GM18873 (cell line): ENCODE measurements around the gene OLIG1.

ENCODE experiments used
- ATAC-seq: cut with Tn5 transposase; IDR thresholded peaks from one replicate; pipeline ENCODE4 v1.9.1; 2021; ENCODE audit warnings: mild to moderate bottlenecking, moderate library complexity, moderate number of reproducible peaks; ENCODE audit not compliant: unreplicated experiment, low FRiP score

The OLIG1 gene

GRCh38 chr21:33069994-33070743 lies at the start of gene OLIG1:
Gene OLIG1 (plus strand): TSS chr21:33070141. CDS start chr21:33070247, 106 bp downstream.
- ATAC-seq: no peak

- no peak for ATAC-seq
Observed at GRCh38 chr21:33020558-33021100, 49.3 kb upstream of the OLIG1 start.

GRCh38 chr21:33021150-33021549 lies 48.8 kb upstream of the OLIG1 start:
- ATAC-seq: no peak

- ATAC-seq: no peak
Observed at GRCh38 chr21:33021667-33022066, 48.3 kb upstream of the OLIG1 start.

GRCh38 chr21:33022489-33022827 lies 47.5 kb upstream of the OLIG1 start:
- ATAC-seq: no peak

GRCh38 chr21:33022828-33023573 lies 46.9 kb upstream of the OLIG1 start:
- ATAC-seq: no peak

- no peak for ATAC-seq
Observed at GRCh38 chr21:33023574-33024200, 46.3 kb upstream of the OLIG1 start.

- no peak for ATAC-seq
Observed at GRCh38 chr21:33024201-33025103, 45.5 kb upstream of the OLIG1 start.

- ATAC-seq: no peak
Observed at GRCh38 chr21:33025106-33025488, 44.8 kb upstream of the OLIG1 start.

- no peak for ATAC-seq
Observed at GRCh38 chr21:33025489-33026442, 44.2 kb upstream of the OLIG1 start, which contains the start of gene OLIG2. Gene OLIG2 (plus strand): TSS chr21:33025935. CDS start chr21:33026863, 928 bp downstream.

- ATAC-seq: no peak
Observed at GRCh38 chr21:33026443-33026858, 43.5 kb upstream of the OLIG1 start.

- ATAC-seq: no peak
Observed at GRCh38 chr21:33026878-33027400, 43.0 kb upstream of the OLIG1 start.

GRCh38 chr21:33027401-33028286 lies 42.3 kb upstream of the OLIG1 start:
- ATAC-seq: no peak

- no peak for ATAC-seq
Observed at GRCh38 chr21:33028287-33028670, 41.7 kb upstream of the OLIG1 start.

GRCh38 chr21:33028773-33029384 lies 41.1 kb upstream of the OLIG1 start:
- no peak for ATAC-seq

GRCh38 chr21:33029385-33029921 lies 40.5 kb upstream of the OLIG1 start:
- ATAC-seq: no peak

GRCh38 chr21:33029975-33030461 lies 39.9 kb upstream of the OLIG1 start:
- ATAC-seq: no peak
